Upper lobe of left lung (tissue), 6 donors: Measurements from ENCODE around the gene ARHGEF1. TPM values are rescaled to one million over a fixed set of nuclear protein-coding genes. Genes with fewer than 3 reads are reported as not detected.
A peak's percentile ranks its signal among the peaks of the same experiment; 100 is the strongest.

Experiments used
- ATAC-seq, 2 donors: fragments of 200-7000 bp; cut with Tn5 transposase; one replicate each; pipeline ENCODE4 v1.9.1; 2022; ENCODE audit warnings: mild to moderate bottlenecking in 2 of 2, moderate library complexity in 2 of 2; ENCODE audit not compliant: low FRiP score in 2 of 2
- DNase-seq, 2 donors: peaks; one replicate each; pipeline ENCODE4 v3.0.0-alpha.2; 2019 to 2020
- H3K27ac ChIP-seq, 4 donors: fragments of 200-600 bp; sonication (generic); one replicate each; pipeline ENCODE4 v1.5.1; 2016 to 2019
- H3K27me3 ChIP-seq, 4 donors: fragments of 200-600 bp; sonication (generic); one replicate each; pipeline ENCODE4 v1.5.1; 2017 to 2019
- H3K36me3 ChIP-seq, 4 donors: fragments of 200-600 bp; sonication (generic); one replicate each; pipeline ENCODE4 v1.5.1; 2016 to 2019
- H3K4me1 ChIP-seq, 4 donors: fragments of 200-600 bp; sonication (generic); one replicate each; pipeline ENCODE4 v1.5.1; 2018 to 2019
- H3K4me3 ChIP-seq, 4 donors: fragments of 200-600 bp; sonication (generic); one replicate each; pipeline ENCODE4 v1.5.1; 2017 to 2019; ENCODE audit warnings: mild to moderate bottlenecking in 2 of 4, moderate library complexity in 1 of 4
- H3K9me3 ChIP-seq, 4 donors: fragments of 200-600 bp; sonication (generic); one replicate each; pipeline ENCODE4 v1.5.1; 2018 to 2019
- CTCF ChIP-seq, 6 experiments: fragments of 450-650 bp in 4 of 6; fragments of 200-600 bp in 2 of 6; sonication (generic) in 2 of 6; IDR thresholded peaks; one replicate each; pipeline ENCODE4 v1.5.1; 2016 to 2019; ENCODE audit warnings: antibody characterized with exemption in 6 of 6
- EP300 ChIP-seq, 4 donors: sonication (generic); formaldehyde crosslinking; IDR thresholded peaks; one replicate each; pipeline ENCODE4 v1.5.1; 2017; ENCODE audit warnings: antibody characterized with exemption in 4 of 4, control low read depth in 2 of 4
- POLR2A ChIP-seq, 4 donors: fragments of 450-650 bp; IDR thresholded peaks; one replicate each; pipeline ENCODE4 v1.5.1; 2016 to 2017; ENCODE audit warnings: antibody characterized with exemption in 4 of 4, mild to moderate bottlenecking in 2 of 4
- POLR2AphosphoS5 ChIP-seq, 2 donors: sonication (generic); formaldehyde crosslinking; IDR thresholded peaks; one replicate each; pipeline ENCODE4 v1.5.1; 2017; ENCODE audit warnings: antibody characterized with exemption in 2 of 2
- WGBS, 2 donors: methylation state at CpG; one replicate each; pipeline ENCODE4 v1.1.5; 2017 to 2018; 5-methylcytosine and 5-hydroxymethylcytosine counted together
- total RNA-seq, 6 donors: library from RNA; depleted of rRNA in 4 of 6; stranded (reverse); fragments of >200 nt in 4 of 6; gene quantifications; one replicate each; pipeline versions ENCODE4 v1.1.0 to v1.2.1, GENCODE V29; 2016 to 2021
- donor health status: DM: no; HTN: no; CAD: no; lungs with moderate emphysema.
- donor health status: DM: no; HTN: yes; CAD: no; lungs with severe emphysema.

ARHGEF1 gene
- total RNA-seq, 6 donors from 2014 or later, result 115 to 731 (median 233) TPM

- Histone ChIP-seq H3K9me3 (no peaks in the 10 kb centered on the region), H3K4me1 (peaks cover 0 to 6% (median 0%) of the 10 kb centered on the region in 4 donors), H3K27ac (no peak overlapping the region), H3K36me3 (no peaks in the 10 kb centered on the region), H3K4me3 (no peak overlapping the region), H3K27me3 (peaks cover 0 to 29% (median 19%) of the 10 kb centered on the region in 4 donors)
- ATAC-seq (no peak), DNase-seq (no peak)
- WGBS, 2 donors, result 27 to 40% methylated on average over 22 of the region's 22 CpGs
- no peak for TF ChIP-seq POLR2AphosphoS5 (IDR thresholded peaks at IDR 0.05)
- TF ChIP-seq POLR2A (IDR thresholded peaks at IDR 0.05), result no peak
- no peak for TF ChIP-seq EP300 (IDR thresholded peaks at IDR 0.05)
- TF ChIP-seq CTCF (IDR thresholded peaks at IDR 0.05), result no peak
Observed at GRCh38 chr19:41921577-41922576, 38.9 kb downstream of the ARHGEF1 start.

- DNase-seq, result peak in 1 of 2 donors; percentile 65
- Histone ChIP-seq H3K36me3 (no peaks in the 10 kb centered on the region), H3K4me3 (no peak overlapping the region), H3K27ac (no peak overlapping the region), H3K4me1 (peaks cover 0 to 8% (median under 1%) of the 10 kb centered on the region in 4 donors), H3K9me3 (no peaks in the 10 kb centered on the region), H3K27me3 (peaks cover 0 to 30% (median 22%) of the 10 kb centered on the region in 4 donors)
- WGBS, 2 donors, result 9 to 39% methylated on average over 16 to 17 of the region's 18 CpGs
- ATAC-seq, result no peak
- no peak for TF ChIP-seq POLR2AphosphoS5 (IDR thresholded peaks at IDR 0.05)
- no peak for TF ChIP-seq CTCF (IDR thresholded peaks at IDR 0.05)
- TF ChIP-seq EP300 (IDR thresholded peaks at IDR 0.05), result no peak
- no peak for TF ChIP-seq POLR2A (IDR thresholded peaks at IDR 0.05)
Observed at GRCh38 chr19:41922585-41922984, 39.6 kb downstream of the ARHGEF1 start.

- H3K27ac ChIP-seq, result no peak overlapping the region
- WGBS, 2 donors, result 40 to 44% methylated on average over 4 of the region's 6 CpGs
- ATAC-seq (no peak), DNase-seq (no peak)
- H3K9me3 ChIP-seq, result no peaks in the 10 kb centered on the region
- H3K36me3 ChIP-seq, result no peaks in the 10 kb centered on the region
- TF ChIP-seq EP300 (IDR thresholded peaks at IDR 0.05), result no peak
- no peak for TF ChIP-seq POLR2A (IDR thresholded peaks at IDR 0.05)
- no peak for TF ChIP-seq POLR2AphosphoS5 (IDR thresholded peaks at IDR 0.05)
- no peak for TF ChIP-seq CTCF (IDR thresholded peaks at IDR 0.05)
- H3K27me3 ChIP-seq, result peaks cover 0 to 36% (median 28%) of the 10 kb centered on the region in 4 donors
- H3K4me1 ChIP-seq, result peaks cover 6 to 14% (median 7%) of the 10 kb centered on the region in 4 donors
- H3K4me3 ChIP-seq, result no peak overlapping the region
Observed at GRCh38 chr19:41923045-41923788, 40.2 kb downstream of the ARHGEF1 start.

- ATAC-seq, result no peak
- peaks cover 0 to 47% (median 39%) of the 10 kb centered on the region in 4 donors for H3K27me3 ChIP-seq
- H3K9me3 ChIP-seq, result no peaks in the 10 kb centered on the region
- H3K4me1 ChIP-seq, result peaks cover 14 to 26% (median 19%) of the 10 kb centered on the region in 4 donors
- H3K27ac ChIP-seq, result no peak overlapping the region
- WGBS, 2 donors, result 56 to 61% methylated on average over 13 of the region's 13 CpGs
- TF ChIP-seq POLR2AphosphoS5 (IDR thresholded peaks at IDR 0.05) (no peak), EP300 (IDR thresholded peaks at IDR 0.05) (no peak), POLR2A (IDR thresholded peaks at IDR 0.05) (no peak), CTCF (IDR thresholded peaks at IDR 0.05) (no peak)
- no peak for DNase-seq
- no peak overlapping the region for H3K4me3 ChIP-seq
- no peaks in the 10 kb centered on the region for H3K36me3 ChIP-seq
Observed at GRCh38 chr19:41924151-41925145, 41.5 kb downstream of the ARHGEF1 start.
